ENCODE results near the gene CFAP45.

Gene CFAP45

GRCh38 chr1:159921700-159922504 is 21.9 kb upstream of the CFAP45 start:
- DNase-seq, result peak; percentile 55
- Mint-ChIP-seq H3K4me1 (peaks cover 76% of the 10 kb centered on the region), H3K9me3 (no peaks in the 10 kb centered on the region), H3K36me3 (ENCODE audit: low read depth) (peaks cover 61% of the 10 kb centered on the region), H3K27ac (peak overlapping the region; percentile 91), H3K4me3 (peak overlapping the region; percentile 98), H3K27me3 (peaks cover 2% of the 10 kb centered on the region)
- no peak for ATAC-seq

DNA sequence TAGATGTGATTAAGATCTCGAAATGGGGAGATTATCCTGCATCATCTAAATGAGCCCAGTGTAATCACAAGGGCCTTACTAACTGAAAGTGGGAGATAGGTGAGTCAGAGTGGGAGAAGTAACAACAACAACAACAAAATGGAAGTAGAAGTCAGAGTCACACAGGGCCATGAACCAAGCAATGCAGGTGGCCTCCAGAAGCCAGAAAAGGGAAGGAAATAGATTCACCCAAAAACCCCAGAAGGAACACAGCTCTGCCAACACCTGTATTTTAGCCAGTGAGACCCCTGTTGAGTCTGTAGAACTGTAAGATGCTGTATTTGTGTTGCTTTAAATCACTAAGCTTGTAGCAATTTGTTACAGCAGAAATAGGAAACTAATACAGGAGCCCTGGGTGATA is 21.3 kb upstream of the CFAP45 start:
- Mint-ChIP-seq H3K9me3 (no peaks in the 10 kb centered on the region), H3K36me3 (ENCODE audit: low read depth) (peaks cover 63% of the 10 kb centered on the region), H3K4me3 (peak overlapping the region; percentile 98), H3K4me1 (peaks cover 75% of the 10 kb centered on the region), H3K27me3 (peaks cover 2% of the 10 kb centered on the region), H3K27ac (peak overlapping the region; percentile 91)
- DNase-seq, result no peak
- ATAC-seq, result no peak

DNA sequence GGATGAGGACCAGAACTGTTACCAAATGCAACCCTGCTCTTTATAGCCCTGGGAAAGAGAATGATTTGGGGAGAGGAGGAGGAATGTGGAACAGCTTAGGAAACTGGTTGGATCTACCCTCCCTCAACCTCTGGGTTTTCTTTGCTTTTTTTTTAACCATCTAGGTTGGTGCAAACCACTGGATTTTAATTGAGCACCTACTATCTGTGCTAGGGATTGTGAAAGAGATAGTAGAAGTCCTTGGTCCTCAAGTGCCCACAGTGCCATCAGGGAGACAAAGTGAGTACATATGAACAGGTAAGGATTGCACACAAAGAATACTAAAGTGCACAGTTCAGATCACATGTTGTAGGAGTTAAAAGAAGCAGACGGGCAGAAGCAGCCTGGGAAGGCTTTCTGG is 20.7 kb upstream of the CFAP45 start:
- ATAC-seq, result no peak
- peaks cover 63% of the 10 kb centered on the region for H3K36me3 Mint-ChIP-seq (ENCODE audit: low read depth)
- peak overlapping the region; percentile 98 for H3K4me3 Mint-ChIP-seq

DNA sequence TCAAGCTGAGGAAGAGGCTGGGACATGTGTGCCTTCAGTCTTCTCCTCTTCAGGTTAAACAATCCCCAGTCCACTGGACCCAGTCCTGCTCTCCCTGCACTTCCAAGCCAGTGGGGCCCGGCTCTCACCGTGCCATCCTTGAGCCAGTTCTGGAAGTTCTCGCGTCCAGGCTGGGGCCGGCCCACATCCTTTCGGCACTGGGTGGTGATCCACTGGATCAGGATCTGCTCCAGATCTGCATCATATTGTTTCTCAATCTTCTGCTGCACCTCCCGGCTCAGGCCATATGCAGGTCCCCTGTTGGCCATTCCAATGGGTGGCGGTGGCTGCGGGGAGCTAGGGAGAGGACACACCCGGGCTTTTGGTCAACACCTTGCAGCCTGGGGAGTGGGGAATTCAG is 20.2 kb upstream of the CFAP45 start:
- Mint-ChIP-seq H3K9me3 (no peaks in the 10 kb centered on the region), H3K27me3 (peaks cover 2% of the 10 kb centered on the region), H3K4me3 (no peak overlapping the region), H3K36me3 (ENCODE audit: low read depth) (peaks cover 64% of the 10 kb centered on the region), H3K27ac (no peak overlapping the region), H3K4me1 (peaks cover 64% of the 10 kb centered on the region)
- ATAC-seq (no peak), DNase-seq (no peak)

More for the DNA sequence above, 20.7 kb upstream of the CFAP45 start:
- Mint-ChIP-seq H3K4me1 (peaks cover 69% of the 10 kb centered on the region), H3K27ac (peak overlapping the region; percentile 91), H3K9me3 (no peaks in the 10 kb centered on the region), H3K27me3 (peaks cover 2% of the 10 kb centered on the region)
- DNase-seq, result no peak

DNA sequence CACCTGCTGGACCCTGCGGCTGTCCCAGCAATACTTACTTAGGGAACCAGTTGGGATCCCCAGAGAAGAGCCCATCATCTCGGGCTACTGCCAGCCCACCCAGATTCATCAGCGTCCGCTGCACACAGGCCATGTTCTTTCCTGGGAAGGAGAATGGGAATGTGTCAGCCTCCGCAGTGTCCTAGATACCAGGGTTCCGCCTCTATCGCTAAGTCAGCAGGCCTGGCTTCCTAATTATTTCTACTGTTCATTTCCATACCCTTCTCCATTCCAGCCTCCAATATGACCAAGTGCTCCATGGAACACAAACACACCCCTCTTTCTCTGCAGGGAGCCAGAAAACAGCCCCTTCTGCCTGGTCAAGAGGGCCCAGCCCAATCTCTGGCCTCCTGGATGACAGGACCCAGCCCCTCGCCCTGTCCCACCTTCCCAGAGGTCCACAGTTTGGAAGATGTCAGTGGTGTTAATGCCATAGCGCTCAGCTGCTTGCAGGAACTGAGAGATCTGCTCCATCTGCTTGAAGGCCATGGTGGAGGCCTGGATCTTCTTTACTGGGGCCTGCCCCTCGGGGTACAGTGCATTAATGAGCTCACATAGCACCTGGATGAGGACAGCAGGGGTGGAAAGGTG is 19.4 kb upstream of the CFAP45 start:
- Mint-ChIP-seq H3K36me3 (ENCODE audit: low read depth) (peaks cover 65% of the 10 kb centered on the region), H3K4me1 (peaks cover 64% of the 10 kb centered on the region), H3K27ac (no peak overlapping the region), H3K27me3 (peaks cover 2% of the 10 kb centered on the region), H3K9me3 (no peaks in the 10 kb centered on the region), H3K4me3 (no peak overlapping the region)
- no peak for ATAC-seq
- no peak for DNase-seq

- Mint-ChIP-seq H3K27me3 (no peaks in the 10 kb centered on the region), H3K36me3 (ENCODE audit: low read depth) (peaks cover 60% of the 10 kb centered on the region), H3K4me1 (peaks cover 65% of the 10 kb centered on the region), H3K4me3 (no peak overlapping the region), H3K9me3 (no peaks in the 10 kb centered on the region), H3K27ac (peak overlapping the region; percentile 63)
- DNase-seq (no peak), ATAC-seq (no peak)
These were observed 18.6 kb upstream of the CFAP45 start for GRCh38 chr1:159918352-159919200.

DNA sequence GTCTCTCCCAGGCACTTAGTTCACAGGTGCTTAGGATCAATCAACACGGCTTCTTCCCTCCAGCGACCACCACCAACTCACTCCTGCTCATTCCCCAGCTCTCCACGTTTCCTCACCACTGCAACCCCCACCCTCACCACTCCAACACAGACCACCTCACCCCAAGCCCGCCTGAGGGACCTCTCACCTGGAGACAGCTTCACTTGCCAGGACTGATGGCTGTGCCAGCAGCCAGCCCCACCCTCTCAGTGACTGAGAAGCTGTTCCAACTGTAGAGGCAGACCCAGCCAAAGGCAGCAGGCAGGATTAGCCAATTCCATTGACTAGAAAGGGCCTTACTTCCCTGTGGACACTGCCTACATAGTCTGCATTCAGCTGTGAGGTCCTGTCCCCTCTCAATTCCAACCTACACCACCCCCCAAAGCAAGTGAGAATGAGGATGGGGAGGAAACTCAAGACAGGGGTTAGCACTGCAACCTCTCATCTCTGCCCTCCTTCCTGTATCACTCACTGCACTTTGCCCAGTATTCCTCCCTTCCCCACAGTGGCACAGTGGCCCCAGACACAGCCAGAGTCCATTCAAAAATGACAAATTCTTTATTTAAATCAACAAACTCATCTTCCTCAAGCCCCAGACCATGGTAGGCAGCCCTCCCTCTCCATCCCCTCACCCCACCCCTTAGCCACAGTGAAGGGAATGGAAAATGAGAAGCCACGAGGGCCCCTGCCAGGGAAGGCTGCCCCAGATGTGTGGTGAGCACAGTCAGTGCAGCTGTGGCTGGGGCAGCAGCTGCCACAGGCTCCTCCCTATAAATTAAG is 17.8 kb upstream of the CFAP45 start:
- H3K9me3 Mint-ChIP-seq, result no peaks in the 10 kb centered on the region
- peaks cover 63% of the 10 kb centered on the region for H3K4me1 Mint-ChIP-seq
- H3K4me3 Mint-ChIP-seq, result no peak overlapping the region
- no peaks in the 10 kb centered on the region for H3K27me3 Mint-ChIP-seq
- no peak for DNase-seq
- peak overlapping the region; percentile 63 for H3K27ac Mint-ChIP-seq
- H3K36me3 Mint-ChIP-seq (ENCODE audit: low read depth), result peaks cover 61% of the 10 kb centered on the region
- peak; percentile 33 for ATAC-seq

GRCh38 chr1:159916242-159917051 is 16.5 kb upstream of the CFAP45 start:
- Mint-ChIP-seq H3K9me3 (no peaks in the 10 kb centered on the region), H3K27me3 (no peaks in the 10 kb centered on the region), H3K36me3 (ENCODE audit: low read depth) (peaks cover 52% of the 10 kb centered on the region), H3K4me1 (peaks cover 63% of the 10 kb centered on the region), H3K4me3 (no peak overlapping the region), H3K27ac (no peak overlapping the region)
- no peak for ATAC-seq
- no peak for DNase-seq

DNA sequence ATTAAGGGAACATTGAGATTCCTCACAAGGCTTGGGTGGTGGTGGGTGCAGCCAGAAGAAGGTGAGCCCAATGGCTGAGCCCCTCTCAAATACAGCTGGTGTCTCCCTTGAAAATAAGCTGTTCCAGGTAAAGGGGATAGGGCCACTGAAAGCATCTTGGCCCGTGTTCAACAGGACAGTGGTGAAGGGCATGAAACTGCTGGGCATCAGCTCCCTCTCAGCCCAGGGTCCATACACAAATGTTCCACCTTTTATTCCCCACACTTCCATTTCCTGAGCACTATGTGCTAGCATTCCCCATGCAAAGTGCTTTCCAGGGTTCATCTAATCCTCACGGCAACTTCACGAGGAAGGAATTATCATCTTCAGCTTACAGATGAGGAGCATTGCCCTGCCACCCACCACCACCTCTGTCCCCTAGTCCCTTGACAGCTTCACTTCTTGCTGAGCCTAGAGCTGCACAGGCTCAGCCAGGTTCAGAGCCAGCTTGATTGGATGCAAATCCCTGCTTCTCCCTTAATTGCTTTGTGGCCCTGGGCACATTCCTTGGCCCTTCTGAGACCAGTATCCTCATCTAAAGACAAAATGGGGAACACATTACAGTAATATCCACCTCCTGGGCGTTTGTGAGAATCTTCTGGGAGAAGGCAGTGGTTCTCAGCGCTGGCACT is 15.7 kb upstream of the CFAP45 start:
- ATAC-seq, result no peak
- H3K4me1 Mint-ChIP-seq, result peaks cover 63% of the 10 kb centered on the region
- DNase-seq, result no peak
- H3K27me3 Mint-ChIP-seq, result no peaks in the 10 kb centered on the region
- peaks cover 44% of the 10 kb centered on the region for H3K36me3 Mint-ChIP-seq (ENCODE audit: low read depth)
- no peaks in the 10 kb centered on the region for H3K9me3 Mint-ChIP-seq
- no peak overlapping the region for H3K27ac Mint-ChIP-seq
- H3K4me3 Mint-ChIP-seq, result no peak overlapping the region

DNA sequence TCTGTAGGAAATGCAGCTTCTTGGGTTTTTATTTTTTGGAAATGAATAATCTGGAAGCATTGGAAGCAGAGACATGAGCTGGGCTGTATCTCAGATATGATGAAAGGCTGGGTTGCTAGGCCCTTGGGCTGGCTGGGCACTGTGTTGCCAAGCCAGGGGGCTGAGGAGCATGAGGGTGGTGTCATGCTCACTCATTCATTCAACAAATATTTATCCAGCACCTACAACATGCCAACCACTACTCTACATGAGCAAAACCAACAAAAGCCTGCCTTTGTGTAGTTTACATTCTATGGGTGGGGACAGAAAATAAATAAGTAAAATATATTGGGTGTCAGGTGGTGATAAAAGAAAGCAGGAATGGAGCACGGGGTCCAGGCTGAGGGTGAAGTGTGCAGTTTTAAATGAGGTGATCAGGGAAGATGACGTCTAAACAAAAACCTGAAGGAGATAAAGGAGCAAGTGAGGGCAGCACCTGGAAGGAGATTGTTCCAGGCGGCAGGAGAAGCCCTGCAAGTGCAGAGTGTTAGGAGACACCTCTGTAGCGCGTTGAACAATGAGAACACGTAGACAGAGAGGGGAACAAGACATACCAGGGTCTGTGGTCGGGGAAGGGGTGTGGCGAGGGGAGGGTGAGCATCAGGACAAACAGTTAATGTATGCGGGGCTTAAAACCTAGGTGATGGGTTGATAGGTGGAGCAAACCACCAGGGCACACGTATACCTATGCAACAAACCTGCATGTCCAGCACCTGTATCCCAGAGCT is 14.5 kb upstream of the CFAP45 start:
- Mint-ChIP-seq H3K4me1 (peaks cover 63% of the 10 kb centered on the region), H3K9me3 (no peaks in the 10 kb centered on the region), H3K36me3 (ENCODE audit: low read depth) (peaks cover 32% of the 10 kb centered on the region), H3K4me3 (no peak overlapping the region), H3K27ac (no peak overlapping the region), H3K27me3 (no peaks in the 10 kb centered on the region)
- ATAC-seq (no peak), DNase-seq (no peak)

GRCh38 chr1:159913451-159914192 is 13.7 kb upstream of the CFAP45 start:
- H3K27me3 Mint-ChIP-seq, result no peaks in the 10 kb centered on the region
- H3K27ac Mint-ChIP-seq, result no peak overlapping the region
- no peak for DNase-seq
- H3K4me3 Mint-ChIP-seq, result no peak overlapping the region
- H3K4me1 Mint-ChIP-seq, result peaks cover 58% of the 10 kb centered on the region
- no peak for ATAC-seq
- peaks cover 24% of the 10 kb centered on the region for H3K36me3 Mint-ChIP-seq (ENCODE audit: low read depth)
- no peaks in the 10 kb centered on the region for H3K9me3 Mint-ChIP-seq
